IPS-18c (cell line): Measurements from ENCODE around the gene IL1RL1.
"Not testable (repeated sequence)": the region's sequence is repeated elsewhere in the genome, so short reads cannot be mapped to it uniquely, and the experiment has no call there.

ENCODE experiments used
- H3K4me3 ChIP-seq: 2 replicates; pipeline ENCODE4 v1.7.0; 2013; ENCODE audit warnings: low read depth, mild to moderate bottlenecking, low read length, moderate library complexity; ENCODE audit not compliant: insufficient read depth
- H3K9me3 ChIP-seq: one replicate; pipeline ENCODE4 v1.6.1; 2013; ENCODE audit warnings: mild to moderate bottlenecking, low read length, moderate library complexity; ENCODE audit not compliant: control insufficient read depth, insufficient read depth

IL1RL1 gene

DNA sequence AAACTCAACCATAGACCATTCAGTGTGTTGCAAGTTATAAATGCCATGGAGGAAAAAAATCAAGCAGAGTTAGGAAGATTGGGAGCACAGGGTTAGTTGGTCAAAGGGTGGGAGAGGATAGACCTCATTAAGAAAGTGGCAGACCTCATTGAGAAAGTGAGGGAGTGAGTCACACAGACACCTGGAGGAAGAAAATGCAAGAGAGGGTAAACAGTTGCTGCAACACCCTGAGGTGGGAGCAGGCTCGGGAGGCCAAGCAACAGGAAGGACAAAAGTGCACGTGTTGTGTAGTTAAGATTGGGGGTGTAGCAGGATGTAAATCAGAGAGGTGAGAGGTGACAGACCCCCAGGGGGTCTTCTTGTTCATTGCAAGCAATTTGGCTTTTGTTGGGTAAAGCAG is 6.4 kb downstream of the IL1RL1 start:
- Histone ChIP-seq H3K9me3 (no peaks in the 10 kb centered on the region), H3K4me3 (no peak overlapping the region)

DNA sequence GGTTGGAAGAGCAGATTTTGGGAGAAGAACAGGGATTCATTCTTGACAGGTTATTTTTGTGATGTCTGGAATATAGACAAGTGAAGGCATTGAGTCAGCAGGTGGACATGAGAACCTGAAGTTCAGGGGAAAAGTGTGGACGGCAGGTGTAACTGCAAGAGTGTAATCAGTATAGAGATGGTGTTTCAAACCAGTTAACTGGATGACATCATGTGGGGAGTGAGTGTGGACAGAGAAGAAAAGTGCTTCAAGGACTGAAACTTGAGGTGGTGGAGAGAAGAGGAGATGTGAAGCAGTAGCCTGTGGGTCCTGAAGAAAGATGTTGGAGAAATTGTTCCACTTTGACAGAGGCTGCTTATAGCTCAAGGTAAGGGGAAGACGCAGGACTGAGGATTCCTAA is 7.1 kb downstream of the IL1RL1 start:
- Histone ChIP-seq H3K4me3 (no peak overlapping the region), H3K9me3 (no peaks in the 10 kb centered on the region)

DNA sequence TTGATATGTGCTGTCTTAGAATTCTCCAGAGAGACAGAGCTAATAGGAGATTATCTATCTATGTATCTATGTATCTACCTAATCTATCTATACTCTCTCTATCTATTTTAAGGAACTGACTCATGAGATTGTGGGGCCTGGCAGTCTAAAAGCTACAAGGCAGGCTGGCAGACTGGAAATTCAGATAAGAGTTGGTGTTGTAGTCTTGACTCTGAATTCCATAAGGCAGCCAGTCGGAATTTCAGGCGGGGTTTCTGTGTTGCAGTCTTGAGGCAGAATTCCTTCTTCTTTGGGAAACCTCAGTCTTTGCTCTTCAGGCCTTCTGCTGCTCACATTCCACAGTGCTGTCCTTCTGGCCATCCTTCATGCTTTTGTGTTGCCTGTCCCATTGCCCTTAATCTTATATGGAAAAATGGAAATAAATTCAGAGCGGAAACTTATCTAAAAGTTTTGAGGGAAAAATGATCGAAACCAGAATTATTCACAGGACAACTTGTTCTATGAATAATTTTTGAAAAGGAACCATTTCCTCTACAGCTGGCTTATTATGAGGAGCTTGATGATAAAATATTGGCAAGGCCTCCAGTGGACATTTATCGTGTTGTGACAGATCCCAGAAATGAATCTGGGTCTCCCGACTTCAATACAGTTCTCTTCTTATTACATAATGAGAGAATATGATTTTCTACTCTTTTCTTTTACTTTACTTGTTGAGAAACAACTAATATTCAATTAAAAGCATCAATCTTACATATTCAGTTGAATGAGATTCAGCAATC is 10.8 kb downstream of the IL1RL1 start:
- no peak overlapping the region for H3K4me3 ChIP-seq
- no peaks in the 10 kb centered on the region for H3K9me3 ChIP-seq

DNA sequence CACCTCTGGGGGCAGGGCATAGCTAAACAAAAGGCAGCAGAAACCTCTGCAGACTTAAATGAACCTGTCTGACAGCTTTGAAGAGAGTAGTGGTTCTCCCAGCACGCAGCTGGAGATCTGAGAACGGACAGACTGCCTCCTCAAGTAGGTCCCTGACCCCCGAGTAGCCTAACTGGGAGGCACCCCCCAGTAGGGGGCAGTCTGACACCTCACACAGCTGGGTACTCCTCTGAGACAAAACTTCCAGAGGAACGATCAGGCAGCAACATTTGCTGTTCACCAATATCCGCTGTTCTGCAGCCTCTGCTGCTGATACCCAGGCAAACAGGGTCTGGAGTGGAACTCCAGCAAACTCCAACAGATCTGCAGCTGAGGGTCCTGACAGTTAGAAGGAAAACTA is 13.6 kb downstream of the IL1RL1 start:
- not testable (repeated sequence) for H3K4me3 ChIP-seq, H3K9me3 ChIP-seq

DNA sequence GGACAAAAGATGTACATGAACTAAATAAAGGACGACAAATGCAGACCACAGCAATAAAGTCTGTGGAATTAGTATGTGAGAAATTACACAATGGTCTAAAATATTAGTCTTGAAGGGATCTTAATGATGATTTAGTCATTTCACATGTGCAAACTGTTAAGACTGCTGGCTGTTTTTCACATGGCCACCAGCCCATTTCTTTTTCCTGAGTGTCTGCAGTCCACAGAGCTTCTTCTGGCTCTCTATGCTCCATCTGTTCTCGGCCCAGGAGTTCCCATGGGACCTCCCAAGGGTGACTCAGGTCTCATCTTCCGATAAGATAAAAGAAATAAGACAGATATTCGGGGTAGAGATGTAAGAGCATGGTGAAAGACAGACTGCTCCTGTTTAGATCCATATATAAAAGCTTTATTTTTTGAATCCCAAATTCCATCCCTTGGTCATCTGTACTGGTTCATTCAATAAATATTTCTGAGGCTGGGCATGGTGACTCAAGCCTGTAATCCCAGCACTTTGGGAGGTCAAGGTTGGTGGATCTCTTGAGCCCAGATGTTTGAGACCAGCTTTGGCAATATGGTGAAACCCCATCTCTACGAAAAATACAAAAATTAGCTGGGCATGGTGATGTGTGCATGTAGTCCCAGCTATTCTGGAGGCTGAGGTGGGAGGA is 20.1 kb downstream of the IL1RL1 start:
- no peak overlapping the region for H3K4me3 ChIP-seq
- H3K9me3 ChIP-seq, result no peaks in the 10 kb centered on the region

DNA sequence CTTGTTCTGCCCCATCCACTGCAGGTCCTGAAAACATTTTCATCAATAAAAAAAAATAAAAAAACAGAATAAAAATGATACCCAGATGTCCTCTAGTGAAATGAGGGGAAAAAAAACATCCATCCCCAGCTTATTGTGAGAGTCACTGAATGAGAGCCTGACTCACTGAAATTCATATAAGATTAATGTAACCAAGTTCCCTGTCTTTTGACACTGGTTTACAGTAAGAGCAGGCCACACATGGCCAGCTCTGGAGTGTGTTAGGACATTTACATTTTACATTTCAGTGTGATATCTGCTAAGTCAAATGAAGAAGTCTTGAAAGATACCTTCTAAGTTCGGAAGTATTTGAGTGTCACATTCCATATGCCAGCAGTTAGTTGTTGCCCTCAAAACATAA is 23.1 kb downstream of the IL1RL1 start:
- Histone ChIP-seq H3K4me3 (no peak overlapping the region), H3K9me3 (no peaks in the 10 kb centered on the region)

DNA sequence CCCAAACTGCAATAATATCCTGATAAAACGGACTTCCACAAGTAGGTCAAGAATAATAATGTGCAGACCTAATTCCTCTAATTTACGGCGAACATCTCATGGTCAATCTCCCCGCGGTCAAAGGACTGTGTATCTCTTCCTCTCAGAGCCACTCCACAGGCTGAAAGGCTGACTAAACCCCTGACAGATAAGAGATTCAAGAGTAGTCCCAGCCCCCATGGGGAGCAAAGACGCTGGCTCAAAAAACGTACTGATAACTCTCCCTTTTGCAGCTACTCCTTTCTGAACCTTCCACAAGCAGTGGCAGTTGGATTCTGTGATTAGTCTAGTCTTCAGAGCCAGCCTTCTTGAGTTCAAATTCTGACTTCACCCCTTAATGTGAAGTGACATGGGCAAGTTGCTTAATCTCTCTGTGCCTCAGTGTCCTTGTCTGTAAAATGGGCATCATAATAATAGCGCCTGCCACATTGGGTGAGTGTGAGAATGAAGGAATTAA is 24.6 kb downstream of the IL1RL1 start:
- H3K4me3 ChIP-seq, result no peak overlapping the region
- no peaks in the 10 kb centered on the region for H3K9me3 ChIP-seq

DNA sequence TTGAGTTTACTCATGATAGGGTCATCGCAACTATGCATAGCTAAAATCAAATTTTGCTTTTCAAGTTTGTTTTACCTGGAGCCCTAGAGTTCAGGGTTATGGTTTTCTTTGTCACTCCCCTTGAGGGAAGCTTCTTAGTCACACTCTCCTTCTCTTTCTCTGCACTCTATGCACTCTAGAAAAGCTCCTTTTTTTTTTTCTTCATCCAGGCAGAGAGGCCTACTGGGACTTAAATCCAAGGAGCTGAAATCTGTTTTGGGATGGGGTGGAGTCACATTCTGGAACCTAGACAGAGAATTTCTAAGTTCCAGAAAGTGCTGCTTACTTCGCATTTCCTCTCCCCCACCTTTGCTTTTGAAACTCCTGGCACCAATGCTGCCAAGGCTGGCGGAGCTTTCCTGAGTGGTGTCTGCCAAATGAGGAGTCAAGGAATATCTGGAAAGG is 25.2 kb downstream of the IL1RL1 start:
- H3K4me3 ChIP-seq, result no peak overlapping the region
- no peaks in the 10 kb centered on the region for H3K9me3 ChIP-seq

DNA sequence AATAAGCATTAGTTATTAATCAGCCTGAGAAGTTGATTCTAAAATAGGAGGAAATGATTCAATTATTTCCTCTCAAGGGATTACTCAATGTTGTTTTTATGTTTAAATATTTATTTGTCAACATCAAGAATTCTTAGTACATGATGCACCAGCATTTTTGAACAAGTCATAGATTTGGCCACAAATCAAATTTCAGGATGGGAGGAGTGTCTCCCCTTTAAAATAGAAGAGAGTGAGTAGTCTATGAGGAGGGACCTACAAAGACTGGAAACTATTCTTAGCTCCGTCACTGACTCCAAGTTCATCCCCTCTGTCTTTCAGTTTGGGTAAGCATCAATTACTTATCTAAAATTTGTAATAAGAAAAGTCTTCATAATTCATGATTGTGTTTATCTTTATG is 25.6 kb downstream of the IL1RL1 start:
- Histone ChIP-seq H3K4me3 (no peak overlapping the region), H3K9me3 (no peaks in the 10 kb centered on the region)

DNA sequence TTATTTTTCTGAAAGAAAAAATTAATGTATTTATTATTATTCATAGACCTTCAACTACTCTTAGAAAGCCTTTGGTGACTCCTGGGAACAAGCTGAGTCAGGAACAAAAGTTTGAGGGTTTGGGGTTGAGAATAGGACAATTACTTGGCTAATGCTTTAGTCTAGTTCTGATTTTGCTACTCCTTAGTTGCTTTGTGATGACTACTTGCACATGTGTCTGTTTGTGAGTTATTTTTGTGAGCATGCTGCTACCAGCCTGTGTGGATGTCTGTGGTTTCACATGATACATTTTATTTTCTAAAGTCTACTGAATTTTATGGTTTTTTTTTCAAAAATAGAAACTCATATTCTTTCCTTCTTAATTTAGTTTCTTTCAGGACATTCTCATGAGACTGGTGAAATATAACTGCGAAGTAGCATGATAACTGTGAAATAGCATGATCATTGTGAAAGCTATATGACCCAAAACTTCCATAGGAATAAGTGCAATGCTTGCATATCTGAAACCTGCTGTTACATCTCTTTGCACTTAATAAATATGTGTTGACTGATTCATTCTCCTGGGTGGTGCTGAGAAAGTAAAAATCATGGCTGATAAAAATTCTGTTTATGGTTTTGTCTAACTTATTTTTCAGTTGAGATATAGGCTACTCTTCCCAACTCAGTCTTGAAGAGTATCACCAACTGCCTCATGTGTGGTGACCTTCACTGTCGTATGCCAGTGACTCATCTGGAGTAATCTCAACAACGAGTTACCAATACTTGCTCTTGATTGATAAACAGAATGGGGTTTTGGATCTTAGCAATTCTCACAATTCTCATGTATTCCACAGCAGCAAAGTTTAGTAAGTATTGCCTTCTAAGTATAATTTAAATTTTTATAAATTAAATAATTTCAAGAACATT is 26.4 kb downstream of the IL1RL1 start:
- no peak overlapping the region for H3K4me3 ChIP-seq
- H3K9me3 ChIP-seq, result no peaks in the 10 kb centered on the region

DNA sequence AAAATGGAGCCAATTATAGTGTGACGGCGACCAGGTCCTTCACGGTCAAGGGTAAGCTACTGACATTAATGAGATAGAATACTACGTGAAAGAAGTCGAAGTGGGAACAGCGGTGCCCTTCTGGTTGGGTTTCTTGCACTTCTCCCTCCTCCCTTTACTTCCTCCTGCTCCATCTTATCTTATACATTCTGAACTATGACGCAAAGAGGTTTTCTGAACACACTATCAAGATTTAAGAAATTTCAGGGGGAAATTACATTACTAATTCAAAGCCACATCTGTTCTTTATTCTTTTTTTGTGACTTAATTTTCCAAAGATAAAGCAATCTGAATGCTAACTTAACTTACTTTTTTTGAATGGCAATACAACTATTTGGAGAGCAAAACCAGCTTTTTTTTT is 29.4 kb downstream of the IL1RL1 start:
- Histone ChIP-seq H3K9me3 (no peaks in the 10 kb centered on the region), H3K4me3 (no peak overlapping the region)

DNA sequence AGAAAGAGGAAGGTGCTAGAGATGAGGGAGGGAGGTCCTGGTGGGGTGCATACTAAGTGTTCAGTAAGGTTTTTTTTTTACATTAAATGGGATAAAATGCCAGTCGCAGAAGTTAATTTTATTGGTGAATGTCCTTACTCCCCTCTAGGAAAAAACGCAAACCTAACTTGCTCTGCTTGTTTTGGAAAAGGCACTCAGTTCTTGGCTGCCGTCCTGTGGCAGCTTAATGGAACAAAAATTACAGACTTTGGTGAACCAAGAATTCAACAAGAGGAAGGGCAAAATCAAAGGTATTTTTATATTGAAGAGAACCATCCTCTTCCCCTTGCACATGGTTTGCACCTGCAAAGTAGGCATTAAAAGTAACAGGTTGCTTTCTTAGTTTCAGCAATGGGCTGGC is 31.5 kb downstream of the IL1RL1 start:
- Histone ChIP-seq H3K9me3 (no peaks in the 10 kb centered on the region), H3K4me3 (no peak overlapping the region)

DNA sequence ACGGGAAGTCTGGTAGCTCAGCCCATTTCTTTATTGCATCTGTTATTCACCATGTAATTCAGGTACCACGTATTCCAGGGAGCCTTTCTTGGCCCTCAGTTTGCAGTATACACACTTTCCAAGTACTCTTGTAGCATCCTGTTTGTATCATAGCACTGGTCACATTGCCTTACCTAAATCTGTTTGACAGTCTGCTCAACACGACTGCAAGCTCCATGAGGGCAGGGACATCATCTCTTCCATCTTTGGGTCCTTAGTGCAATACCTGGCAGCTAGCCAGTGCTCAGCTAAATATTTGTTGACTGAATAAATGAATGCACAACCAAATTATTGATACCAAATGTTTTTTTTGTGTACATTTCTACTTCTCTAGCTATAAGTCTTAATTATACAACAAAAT is 33.0 kb downstream of the IL1RL1 start:
- H3K4me3 ChIP-seq, result no peak overlapping the region
- H3K9me3 ChIP-seq, result no peaks in the 10 kb centered on the region

DNA sequence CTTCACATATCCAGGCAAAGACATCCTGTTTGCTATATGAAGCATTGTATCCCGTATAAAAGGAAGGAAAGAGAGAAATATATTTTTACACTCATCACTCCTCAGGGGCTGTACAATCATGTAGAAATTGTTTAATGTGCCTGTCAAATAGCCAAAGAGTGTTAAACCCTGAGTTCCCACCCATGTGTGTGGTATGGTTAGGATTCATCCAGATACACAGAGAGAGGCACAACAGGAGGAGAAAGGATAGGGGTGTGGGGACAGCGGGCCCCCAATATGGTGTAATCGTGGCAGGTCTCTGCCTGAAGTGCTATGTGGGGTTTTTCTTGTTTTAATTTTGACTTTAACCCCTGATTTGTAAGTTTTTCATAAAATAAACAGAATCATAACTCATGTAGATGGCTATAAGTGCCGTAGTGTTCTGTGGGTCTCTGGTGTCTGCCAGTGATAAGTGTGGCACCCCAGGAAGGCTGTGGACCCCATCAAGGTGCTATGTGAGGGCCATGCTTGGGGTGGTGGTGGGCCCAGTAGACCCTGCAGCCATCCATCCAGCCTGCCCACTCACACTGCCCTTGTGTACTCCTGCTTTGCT is 34.1 kb downstream of the IL1RL1 start:
- H3K4me3 ChIP-seq, result no peak overlapping the region

DNA sequence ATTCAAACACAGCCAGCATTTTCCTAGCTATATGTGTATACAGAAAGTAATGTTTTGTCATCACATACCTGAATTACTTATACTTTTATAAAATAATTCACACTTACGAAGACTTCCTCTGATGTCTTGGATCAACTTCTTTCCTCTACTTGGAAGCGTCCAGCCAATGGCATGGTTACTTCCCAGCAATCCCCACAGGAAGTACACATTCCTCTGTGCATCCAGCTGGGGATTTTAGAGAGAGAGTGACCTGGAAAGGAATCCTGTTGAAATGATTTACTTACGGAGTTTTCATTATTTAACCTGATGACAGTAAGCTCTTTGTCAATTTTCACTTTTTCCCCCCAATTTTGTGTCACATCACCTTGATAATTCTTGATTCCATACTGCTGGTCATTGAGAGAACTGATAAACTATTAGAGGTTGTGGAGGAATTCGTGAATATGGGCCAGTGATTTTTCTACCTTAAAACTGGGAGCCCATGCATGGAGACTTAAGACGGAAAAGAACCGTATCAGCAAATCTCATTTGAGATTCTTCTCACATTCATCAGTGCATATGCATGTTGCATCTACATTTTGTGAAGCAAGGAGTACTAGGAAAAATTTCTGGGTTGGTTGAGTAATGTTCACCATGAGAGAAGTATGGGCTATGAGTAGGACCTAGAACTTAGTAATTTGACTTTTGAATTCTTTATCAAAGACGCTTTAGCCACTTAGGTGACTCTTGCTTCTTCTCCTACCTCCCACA is 35.2 kb downstream of the IL1RL1 start:
- Histone ChIP-seq H3K4me3 (no peak overlapping the region), H3K9me3 (no peaks in the 10 kb centered on the region)

More for the DNA sequence above, 34.1 kb downstream of the IL1RL1 start:
- H3K9me3 ChIP-seq, result no peaks in the 10 kb centered on the region

DNA sequence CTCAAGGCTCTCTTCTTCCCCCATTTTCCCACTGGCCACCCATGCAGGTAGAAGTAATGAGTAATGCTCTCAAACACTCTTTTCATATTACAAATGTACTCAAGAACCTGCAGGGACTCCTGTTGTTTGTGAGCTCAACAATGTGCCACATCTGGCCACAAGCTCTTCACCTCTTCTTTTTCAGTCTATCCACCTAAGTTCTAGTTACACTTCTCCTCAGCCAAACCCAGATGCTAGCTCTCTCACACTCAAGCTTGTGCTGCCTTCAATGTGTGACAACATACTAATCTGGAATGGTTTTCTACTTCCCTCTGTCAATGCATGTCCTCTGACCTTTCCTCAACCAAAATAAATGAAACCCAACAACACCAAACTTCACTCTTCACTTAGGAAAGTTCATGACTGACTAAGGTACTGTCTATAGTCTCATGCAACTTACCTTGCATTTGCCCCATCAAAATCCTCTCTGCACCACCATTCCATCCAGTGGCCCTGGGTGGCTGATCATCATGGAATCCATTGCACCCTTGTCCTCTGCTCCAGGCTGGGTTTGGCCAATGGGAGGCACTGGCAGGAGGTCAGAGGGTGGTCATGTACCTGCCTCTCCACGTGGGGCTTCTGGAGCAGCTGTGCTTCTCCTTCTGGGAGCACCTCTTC is 38.9 kb downstream of the IL1RL1 start:
- Histone ChIP-seq H3K4me3 (no peak overlapping the region), H3K9me3 (no peaks in the 10 kb centered on the region)
